CD4-positive, alpha-beta T cell treated with Interleukin-10 for 1 hour (primary cell): ENCODE data around the gene CTSK.
"Not testable (repeated sequence)": the region's sequence is repeated elsewhere in the genome, so short reads cannot be mapped to it uniquely, and the experiment has no call there.

Experiments
- DNase-seq: peaks from one replicate; pipeline ENCODE4 v3.0.0-alpha.2; 2020

The CTSK gene

DNA sequence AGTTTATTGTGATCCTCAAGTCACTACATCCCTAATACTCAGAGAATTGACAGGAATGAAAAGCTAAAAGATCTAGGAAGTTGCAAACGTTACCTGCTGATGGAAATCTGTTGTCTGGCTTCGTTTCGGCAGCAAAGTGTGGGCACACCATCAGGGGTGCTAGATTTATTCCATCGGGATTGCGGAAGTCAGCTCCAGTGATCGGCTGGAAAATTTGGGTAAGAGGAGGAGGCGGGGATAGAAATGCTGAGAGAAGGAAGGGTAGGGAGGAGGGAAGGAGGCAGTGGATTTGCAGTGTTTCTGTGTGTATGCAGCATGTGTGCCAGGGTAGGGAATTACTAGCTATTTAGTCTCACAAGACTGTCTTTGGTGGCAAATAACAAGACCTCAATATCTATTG, at the start of gene CTSK:
CTSK (minus strand) TSS at position 140 of the 400 bp plus-strand sequence. CDS start 1,455 bp downstream, outside the sequence.
- DNase-seq: no peak

DNA sequence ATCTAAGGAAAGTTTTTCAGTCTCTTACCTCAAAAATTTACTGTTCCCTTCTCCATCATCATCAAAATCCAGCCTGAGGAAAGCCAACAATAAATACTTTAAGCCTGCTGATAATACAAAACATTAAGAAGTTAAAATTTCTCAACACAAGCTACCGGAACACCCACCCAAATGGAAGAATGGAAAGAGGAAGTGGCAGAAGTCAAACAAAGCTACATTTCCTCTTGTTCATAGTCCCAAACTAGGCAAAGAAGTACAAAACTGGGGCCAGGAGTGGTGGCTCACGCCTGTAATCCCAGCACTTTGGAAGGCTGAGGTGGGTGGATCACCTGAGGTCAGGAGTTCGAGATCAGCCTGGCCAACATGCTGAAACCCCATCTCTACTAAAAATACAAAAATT, 44.7 kb upstream of the CTSK start:
- DNase-seq: not testable (repeated sequence)

DNA sequence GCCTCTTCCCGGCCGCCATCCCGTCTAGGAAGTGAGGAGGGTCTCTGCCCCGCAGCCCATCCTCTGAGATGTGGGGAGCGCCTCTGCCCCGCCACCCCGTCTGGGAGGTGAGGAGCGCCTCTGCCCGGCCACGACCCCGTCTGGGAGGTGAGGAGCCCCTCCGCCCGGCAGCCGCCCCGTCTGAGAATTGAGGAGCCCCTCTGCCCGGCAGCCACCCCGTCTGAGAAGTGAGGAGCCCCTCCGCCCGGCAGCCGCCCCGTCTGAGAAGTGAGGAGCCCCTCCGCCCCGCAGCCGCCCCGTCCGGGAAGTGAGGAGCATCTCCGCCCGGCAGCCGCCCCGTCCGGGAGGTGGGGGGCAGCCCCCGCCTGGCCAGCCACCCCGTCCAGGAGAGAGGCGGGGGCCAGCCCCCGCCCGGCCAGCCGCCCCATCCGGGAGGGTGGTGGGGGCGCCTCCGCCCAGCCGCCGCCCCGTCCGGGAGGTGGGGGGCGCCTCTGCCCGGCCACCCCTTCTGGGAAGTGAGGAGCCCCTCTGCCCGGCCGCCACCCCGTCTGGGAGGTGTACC, 42.8 kb upstream of the CTSK start:
- not testable (repeated sequence) for DNase-seq

DNA sequence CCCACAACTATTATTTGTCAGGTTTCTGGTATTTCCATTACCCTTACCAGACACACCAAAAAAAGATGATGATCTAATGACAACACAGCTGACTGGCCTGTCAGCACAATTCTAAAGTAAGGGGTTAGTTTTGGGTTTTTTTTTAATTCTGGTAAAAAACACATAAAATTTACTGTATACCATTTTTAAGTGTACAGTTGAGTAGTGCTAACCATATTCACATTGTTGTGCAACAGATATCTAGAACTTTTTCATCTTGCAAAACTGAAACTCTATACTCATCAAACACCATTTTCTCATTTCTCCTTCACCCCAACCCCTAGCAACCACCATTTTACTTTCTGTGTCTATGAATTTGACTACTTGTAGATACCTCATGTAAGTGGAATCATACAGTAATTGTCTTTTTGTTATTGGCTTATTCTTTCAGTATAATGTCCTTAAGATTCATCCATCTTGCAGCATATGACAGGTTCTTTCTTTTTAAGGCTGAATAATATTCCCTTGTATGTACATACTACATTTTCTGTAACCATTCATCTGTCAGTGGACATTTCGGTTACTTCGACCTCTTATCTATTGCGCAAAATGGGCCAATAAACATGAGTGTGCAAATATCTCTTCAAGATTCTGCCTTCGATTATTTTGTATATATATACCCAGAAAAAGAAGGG, 38.5 kb upstream of the CTSK start:
- no peak for DNase-seq

DNA sequence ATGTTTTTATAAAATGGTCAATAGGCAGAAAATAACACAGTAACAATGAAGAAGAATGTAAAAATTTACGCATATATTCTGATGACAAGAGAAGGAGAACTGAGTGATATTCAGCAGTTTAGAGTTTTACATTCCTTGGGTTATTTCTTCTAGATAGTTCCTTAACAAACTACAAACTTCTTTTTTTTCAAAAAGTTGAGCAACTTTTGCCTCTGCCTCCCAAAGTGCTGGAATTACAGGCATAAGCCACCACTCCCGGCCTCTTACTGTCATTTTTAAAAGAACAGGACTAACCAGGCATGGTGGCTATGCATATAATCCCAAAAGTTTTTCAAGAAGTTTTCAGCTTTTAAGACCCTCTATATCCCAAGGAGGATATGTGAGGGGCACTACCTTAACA, 35.4 kb upstream of the CTSK start:
- no peak for DNase-seq

DNA sequence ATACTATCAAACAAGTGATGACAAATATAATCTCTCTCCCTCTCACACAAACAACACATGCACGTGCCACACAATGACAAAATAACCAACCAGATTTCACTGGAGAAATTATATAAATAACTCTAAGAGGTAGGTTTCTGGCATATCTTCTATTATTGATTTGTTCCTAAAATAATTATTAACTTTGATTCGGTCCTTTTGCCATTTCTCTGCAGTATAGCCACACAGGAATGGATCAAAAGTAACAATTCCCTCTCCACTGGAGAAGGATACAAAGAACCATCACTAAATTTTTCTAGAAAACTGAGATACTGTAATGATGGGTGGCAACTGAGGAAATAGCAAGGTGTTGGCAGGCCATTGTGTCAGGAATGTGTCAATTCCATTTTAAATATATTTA, 34.9 kb upstream of the CTSK start:
- no peak for DNase-seq

DNA sequence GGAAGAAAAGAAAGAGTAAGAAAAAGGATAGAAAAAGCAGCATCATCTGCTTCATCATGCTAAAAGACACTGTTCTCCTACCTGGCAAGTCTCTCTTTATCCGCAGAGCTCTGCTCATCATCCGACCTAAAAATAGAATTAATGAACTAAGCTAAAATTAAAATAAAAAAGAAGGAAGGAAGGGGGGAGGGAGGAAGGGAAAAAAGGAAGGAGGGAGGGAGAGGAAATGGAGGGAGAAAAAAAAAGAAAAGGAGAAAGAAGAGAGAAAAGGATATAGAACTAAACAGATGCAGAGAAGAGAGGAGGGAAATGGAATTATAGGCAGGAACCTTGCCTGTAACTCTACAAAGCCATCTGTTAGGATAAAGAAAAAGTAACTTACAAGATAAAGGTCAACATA, 34.3 kb upstream of the CTSK start:
- DNase-seq: no peak

DNA sequence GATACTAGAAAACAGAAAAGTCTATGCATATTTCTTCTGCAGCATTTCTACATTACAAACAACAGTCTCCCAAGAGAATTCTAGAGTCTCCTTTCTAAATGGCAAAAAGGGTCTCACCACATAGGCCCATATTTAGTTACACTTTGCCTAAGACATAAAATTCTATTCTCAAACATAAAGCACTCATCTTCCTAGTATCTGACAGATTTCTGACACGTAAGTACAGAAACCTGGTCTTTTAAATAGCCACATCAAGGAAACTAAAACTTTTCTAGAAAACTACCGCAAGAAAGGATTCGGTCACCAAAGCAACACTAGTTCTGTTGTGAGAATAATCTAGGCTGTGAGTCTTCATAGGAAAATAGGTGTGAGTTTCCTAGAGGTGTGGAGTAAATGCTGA, 33.6 kb upstream of the CTSK start:
- DNase-seq: peak; percentile 30

DNA sequence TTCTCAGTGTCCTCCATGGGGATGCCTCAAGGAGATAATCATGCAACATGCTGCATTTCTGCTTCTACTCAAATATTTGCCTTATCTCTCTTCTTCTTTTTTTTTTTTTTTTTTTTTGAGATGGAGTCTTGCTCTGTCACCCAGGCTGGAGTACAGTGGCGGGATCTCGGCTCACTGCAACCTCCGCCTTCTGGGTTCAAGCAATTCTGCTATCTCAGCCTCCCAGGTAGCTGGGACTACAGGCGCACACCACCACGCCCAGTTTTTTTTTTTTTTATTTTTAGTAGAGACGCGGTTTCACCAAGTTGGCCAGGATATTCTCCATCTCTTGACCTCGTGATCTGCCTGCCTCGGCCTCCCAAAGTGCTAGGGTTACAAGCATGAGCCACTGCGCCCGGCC, 32.8 kb upstream of the CTSK start:
- DNase-seq: not testable (repeated sequence)

DNA sequence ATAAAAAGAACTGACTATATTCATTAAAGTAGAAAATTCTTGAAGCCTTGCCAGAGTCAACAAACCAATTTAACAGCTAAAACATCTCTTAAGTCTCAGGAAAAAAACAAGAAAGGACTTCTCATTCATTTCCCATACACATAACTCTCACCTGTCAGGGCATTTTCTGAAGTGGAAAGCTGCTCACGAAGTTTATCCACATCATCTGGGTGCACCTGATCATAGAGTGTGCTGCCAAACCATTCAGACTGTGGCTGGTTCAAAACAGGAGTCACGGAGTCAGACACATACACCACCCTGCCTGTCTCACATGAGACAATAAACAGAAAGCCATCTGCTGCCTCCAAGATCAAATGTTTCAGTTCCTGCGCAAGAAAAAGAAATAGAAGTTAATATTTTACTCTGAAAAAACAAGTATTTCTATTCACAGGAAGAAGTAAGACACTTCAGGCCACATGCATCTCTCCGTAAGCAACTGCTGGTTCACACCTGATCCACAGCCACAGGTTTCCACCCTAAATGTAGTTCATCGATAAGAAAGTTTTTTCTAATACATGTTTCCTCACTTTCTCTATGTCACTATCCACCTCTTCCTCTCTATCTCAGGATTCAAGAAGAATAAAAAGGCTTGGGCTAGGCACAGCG, 28.2 kb upstream of the CTSK start:
- DNase-seq: no peak

DNA sequence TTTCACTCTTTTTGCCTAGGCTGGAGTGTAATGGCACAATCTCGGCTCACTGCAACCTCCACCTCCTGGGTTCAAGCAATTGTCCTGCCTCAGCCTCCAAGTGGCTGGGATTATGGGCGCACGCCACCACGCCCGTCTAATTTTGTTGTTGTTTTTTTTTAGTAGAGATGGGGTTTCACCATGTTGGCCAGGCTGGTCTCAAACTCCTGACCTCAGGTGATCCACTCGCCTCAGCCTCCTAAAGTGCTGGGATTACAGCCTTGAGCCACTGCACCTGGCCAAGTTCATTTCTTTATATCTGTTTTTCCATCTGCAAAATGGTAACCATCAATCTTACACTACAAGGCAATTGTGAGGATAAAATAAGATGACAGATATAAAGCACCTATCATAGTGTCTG, 25.9 kb upstream of the CTSK start:
- not testable (repeated sequence) for DNase-seq

DNA sequence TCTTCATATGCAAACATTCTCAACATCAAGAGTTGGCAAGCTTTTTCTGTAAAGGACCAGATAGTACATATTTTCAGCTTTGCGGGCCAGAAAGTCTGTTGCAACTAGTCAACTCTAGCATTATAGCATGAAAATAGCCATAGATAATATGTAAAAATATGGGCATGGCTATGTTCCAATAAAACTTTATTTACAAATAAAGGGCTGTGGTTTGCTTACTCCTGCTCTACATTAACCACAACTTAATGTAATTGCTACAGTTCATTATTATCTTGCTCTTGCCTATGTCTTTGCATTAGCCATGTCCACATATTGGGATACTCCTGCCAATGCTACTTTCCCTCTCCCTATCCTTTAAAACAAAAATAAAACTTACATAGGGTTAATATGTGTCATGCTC, 24.5 kb upstream of the CTSK start:
- DNase-seq: no peak

DNA sequence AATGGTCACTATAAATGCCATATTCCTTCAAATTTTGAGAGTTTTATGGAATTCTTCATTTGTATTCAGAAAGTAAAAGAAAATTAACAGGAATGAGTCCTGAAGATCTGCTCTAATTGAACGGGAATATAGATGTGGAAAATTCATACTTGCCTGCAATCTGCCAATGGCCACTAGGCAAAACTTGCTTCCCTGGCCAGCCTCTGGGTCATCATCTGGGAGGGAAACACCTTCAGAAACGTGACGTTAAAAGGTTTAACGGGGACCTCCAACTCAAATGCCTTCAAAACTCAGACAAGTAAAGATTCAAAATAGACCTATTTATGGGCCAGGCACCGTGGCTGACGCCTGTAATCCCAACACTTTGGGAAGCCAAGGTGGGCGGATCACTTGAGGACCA, 21.7 kb upstream of the CTSK start:
- DNase-seq: no peak

DNA sequence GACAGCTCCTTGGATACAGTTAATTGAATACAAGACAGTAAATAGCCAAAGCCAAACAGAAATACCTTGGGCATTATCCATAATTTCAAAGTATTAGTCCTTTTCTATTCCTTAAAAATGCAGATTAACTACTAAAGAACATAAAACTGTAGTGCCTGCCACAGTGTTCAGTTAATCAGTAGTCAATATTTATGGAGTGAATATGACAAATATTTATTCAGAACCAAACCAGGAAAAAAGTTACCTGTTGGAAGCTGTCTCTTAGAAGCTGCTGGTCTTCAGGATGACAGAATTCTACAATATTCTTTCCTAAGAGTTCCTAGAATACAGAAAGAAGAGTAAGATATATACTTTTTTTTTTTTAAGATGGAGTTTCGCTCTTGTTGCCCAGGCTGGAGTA, 18.2 kb upstream of the CTSK start:
- no peak for DNase-seq

DNA sequence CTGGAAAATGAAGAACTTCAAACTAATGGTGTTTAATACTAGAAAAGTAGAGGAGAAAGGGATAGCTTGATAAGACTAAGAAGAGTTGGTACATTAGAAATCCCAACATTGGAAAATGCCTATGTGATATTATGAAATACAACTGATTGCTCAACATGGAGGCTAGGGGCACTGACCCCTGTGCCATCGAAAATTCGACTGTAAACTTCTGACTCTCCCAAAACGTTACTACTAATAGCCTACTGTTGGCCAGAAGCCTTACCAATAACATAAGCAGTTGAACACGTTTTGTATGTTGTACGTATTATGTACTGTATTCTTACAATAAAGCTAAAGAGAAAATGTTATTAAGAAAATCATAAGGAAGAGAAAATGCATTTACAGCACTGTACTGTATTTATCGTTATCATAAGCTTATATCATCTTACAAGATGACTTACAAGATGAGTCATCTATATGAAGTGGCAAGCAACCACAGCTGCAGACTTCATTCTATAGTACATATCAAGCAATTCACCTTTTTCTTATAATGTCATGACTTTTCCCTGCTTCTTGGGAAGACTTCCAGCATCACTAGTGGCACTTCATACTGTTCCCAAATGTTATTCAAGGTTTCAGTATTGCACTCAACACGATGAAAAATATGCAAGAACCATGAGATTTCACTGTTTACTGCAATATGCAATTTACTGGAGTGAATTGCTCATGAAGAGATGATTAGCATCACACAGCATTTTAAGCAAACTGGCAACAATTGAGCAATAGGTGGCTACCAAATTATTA, 12.9 kb upstream of the CTSK start:
- DNase-seq: no peak

DNA sequence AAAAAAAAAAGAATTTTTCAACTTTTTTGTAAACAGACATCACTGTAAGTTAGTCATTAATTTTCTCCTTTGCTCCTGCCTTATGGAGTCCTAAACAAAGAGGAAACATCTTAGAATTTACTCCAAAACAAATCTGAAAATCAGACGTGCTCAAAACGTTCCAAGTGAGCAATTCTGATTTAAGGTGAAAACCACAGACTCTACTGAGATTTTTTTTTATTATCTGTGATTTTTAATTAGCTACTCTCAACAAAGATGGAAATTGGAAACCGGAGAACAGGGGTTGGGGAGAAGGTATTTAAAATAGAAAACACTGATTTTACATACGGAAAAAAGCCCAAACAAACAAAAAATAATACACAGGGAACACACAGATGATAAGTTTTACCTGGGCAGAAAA, 7.8 kb upstream of the CTSK start:
- DNase-seq: no peak

DNA sequence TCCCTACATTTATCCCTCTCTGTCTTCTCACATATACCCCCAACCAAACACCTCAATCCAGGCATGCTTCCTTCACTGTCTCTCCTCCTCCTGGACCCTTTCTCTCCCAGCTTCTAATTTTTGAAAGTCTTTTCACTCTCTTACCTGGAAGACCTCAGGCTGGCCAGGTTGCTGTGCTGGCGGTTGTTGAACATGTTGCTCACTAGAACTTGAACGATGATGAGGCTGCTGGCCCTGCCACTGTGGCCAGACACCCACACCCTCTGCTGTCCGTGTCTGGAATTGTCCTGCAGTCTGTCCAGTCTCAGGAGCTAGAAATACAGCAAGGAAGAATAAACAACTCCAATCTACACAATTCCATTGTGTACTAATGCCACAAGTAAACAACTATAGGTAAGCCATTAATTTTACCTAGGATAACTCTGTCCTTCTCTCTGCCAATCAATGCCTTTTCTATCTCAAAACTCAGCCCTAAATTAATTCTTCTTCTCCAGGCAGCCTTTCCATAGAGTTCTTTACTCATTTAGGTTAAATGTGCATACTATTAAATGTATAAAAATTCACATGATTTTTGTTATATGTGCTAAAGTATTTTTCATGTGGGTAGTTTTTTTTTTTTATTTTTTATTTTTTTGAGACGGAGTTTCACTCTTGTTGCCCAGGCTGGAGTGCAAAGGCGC, 5.1 kb upstream of the CTSK start:
- DNase-seq: peak; percentile 14

DNA sequence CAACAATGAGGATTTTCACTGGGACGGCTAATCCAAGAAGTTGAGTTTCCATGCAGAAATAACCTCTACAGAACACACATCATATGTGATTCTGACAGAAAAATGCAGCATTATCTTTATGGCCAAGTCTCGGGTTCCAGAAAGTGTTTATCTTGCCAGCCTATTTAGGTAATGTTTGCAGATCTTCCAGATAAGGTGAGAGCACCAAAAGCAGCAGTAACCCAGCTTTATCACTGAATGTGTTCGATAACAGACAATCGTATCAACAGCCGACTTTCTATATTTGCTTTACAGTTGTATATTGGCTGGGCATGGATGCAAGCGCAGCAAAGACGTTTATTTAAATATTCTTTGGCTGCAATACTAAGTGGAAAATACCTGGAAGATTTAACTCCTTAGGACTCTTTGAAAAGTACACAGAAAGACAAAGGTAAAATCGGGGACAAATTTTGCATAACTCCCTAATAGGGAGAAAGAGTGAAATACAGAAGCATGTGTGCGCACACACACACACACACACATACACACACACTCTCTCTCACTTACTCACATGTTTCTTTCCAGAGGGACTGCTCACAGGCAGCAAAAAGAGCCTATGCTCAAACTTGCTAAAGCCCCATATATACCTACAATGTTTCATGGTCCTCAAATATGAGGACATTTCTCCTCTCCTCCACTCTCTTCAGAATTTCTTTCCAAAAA, 3.0 kb upstream of the CTSK start:
- no peak for DNase-seq

DNA sequence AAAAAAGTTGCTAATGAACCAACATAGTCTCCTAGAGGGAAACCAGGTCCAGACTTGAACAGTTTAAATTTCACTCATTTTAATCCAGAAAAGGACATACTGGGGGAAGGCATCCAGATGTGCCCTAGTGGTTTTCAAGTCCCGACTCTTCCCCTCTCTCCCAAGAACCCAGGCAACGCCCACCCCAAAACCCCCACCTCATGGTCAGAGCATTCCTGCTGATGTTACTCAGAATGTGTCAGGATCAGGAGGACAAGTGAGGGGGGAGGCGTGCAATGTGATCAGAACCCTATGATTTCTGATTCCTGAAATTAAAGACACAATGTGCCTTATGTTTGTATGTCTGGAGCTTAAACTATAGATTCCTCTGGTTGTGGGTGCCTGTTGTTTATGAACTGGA, 1.6 kb upstream of the CTSK start:
- no peak for DNase-seq

DNA sequence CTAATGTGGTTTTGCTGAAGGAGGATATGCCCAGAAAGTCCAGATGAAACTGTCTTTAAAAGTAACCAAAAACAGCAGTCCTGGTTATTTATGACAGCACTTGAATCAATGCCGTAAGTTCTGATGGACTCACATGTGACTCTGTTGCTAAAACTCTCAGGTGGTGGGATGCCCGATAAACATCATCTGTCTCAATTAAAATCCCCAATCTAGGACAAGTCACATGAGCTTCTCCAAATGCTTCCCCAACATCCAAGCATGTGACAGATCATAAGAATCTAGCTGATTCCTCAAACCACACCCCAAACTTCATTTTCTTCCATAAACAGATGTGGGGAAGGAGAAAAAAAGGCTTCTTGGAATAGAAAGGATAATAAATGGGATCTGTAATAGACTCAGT, 786 bp upstream of the CTSK start:
- no peak for DNase-seq

DNA sequence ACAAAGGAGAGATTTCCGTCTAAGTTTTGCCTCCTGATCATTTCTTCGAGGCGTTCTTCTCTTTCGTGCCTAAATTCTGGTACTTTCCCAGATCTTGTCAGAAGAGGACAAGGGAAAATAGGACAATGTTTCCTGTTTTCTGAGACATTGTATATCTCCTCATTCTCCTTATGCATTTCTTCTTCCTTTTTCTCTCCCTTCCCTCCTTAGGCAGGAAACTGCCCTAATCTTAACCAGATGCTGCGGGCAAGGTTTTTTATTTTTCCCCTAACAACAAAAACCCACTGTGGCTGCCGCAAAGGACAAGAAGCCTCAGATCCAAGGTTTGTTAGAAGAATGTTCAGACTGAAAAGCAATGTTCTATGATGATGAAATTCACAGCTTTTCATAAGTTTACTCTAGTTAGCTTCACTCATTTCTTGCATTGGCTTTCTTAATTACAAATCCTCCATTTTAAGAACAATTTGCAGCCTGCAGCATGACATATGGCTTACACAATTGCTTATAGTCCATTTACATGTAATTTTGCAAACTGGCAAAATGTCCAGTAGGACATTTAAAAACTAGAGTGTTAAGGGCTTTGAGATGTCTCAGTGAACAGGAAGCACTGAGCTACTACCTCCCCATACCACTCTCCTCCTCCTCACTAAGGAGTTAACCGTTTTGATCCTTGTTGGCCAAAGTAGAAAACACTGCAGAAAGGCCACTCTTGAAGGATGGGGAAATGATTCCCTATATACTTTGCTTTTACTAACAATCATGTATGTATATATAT, 624 bp downstream of the CTSK start:
- DNase-seq: no peak

DNA sequence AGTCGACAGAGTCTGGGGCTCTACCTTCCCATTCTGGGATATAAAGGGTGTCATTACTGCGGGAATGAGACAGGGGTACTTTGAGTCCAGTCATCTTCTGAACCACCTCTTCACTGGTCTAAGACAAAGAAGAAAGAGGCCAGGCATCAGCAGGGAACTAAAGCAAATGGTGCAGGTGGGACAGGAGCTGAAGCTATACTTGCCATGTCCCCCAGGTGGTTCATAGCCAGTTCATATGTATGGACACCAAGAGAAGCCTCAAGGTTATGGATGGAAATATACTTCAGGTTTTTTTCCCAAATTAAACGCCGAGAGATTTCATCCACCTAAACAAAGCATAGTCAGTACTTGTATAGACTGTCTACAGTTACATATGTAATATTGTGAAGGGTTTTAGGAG, 2.2 kb downstream of the CTSK start:
- DNase-seq: no peak
